Endothelial cell (in vitro differentiated cells): ENCODE measurements around the gene EZR. TPM values are rescaled to one million over a fixed set of nuclear protein-coding genes. Genes with fewer than 3 reads are reported as not detected.
A peak's percentile ranks its signal among the peaks of the same experiment; 100 is the strongest.

Experiments
- DNase-seq: peaks from one replicate; pipeline ENCODE4 v3.0.0; 2021; ENCODE audit warnings: low spot score
- H3K27ac Mint-ChIP-seq: one replicate; pipeline ENCODE4 v1.8.0; 2021; ENCODE audit warnings: mixed read lengths, inconsistent platforms; ENCODE audit not compliant: unreplicated experiment
- H3K27me3 Mint-ChIP-seq: one replicate; pipeline ENCODE4 v1.8.0; 2021; ENCODE audit warnings: mild to moderate bottlenecking, moderate library complexity, mixed read lengths, inconsistent platforms; ENCODE audit not compliant: unreplicated experiment
- H3K36me3 Mint-ChIP-seq: one replicate; pipeline ENCODE4 v1.8.0; 2021; ENCODE audit warnings: mild to moderate bottlenecking, low read depth, mixed read lengths, inconsistent platforms; ENCODE audit not compliant: unreplicated experiment
- H3K4me1 Mint-ChIP-seq: one replicate; pipeline ENCODE4 v1.8.0; 2021; ENCODE audit warnings: mild to moderate bottlenecking, mixed read lengths, inconsistent platforms; ENCODE audit not compliant: unreplicated experiment
- H3K4me3 Mint-ChIP-seq: one replicate; pipeline ENCODE4 v1.8.0; 2021; ENCODE audit warnings: mild to moderate bottlenecking, mixed read lengths, inconsistent platforms; ENCODE audit not compliant: unreplicated experiment
- H3K9me3 Mint-ChIP-seq: one replicate; pipeline ENCODE4 v1.8.0; 2021; ENCODE audit warnings: mixed read lengths, inconsistent platforms; ENCODE audit not compliant: unreplicated experiment
- total RNA-seq: library from RNA; stranded (reverse); fragmentation: NEBNext Ultra II Directional; extraction: Animal tissue kit (Norgen Biotek cat#: 25700); gene quantifications from one replicate; pipeline ENCODE4 v1.2.1, GENCODE V29; 2021; ENCODE audit not compliant: unreplicated experiment
- TF ChIP-seq, protein P1 (sequence below): fragments of 200-600 bp; sonication (generic); IDR thresholded peaks from one replicate; pipeline ENCODE4 v1.5.0; 2021; ENCODE audit warnings: antibody characterized with exemption; ENCODE audit not compliant: unreplicated experiment

Gene EZR
- total RNA-seq, 1 donor from 2014 or later: 125 TPM

DNA sequence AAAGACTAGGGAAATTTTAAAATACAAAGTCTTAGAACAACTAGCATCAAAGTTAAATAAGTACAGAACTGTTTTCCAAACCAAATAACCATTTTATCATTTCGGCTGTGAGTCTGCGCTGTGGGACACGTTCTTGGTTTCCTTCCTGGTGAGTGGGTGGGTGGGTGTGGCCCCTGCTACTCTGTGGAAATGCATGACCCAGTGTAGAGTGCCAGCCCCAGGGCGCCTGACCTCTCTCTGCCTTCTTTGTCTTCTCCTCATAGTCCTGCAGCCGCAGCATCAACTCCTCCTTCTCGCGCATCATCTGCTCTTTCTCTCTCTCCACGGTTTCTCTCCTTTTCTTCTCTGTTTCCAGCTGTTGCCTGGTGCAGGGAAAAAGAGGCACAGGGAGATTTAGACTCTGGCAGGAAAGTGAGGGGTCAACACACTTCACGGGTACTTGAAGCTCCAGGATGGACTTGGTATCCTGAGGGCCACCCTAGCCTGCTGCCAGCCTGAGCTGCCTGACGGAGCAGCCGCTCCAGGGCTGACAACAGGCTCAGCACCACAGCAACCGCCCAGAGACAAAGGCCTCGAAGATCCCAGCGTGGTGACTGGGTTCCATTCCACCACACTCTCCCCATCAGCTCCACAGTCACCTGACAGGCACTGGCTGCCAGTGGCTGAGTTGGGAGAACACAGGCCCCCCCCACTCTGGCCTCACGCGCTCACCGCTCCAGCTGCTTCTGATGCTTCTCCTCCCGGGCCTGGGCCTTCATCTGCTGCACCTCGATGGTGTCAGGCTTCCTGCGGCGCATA, 48.4 kb downstream of the EZR start:
- peaks cover 12% of the 10 kb centered on the region for H3K4me1 Mint-ChIP-seq
- no peak for DNase-seq
- TF ChIP-seq, protein P1, sequence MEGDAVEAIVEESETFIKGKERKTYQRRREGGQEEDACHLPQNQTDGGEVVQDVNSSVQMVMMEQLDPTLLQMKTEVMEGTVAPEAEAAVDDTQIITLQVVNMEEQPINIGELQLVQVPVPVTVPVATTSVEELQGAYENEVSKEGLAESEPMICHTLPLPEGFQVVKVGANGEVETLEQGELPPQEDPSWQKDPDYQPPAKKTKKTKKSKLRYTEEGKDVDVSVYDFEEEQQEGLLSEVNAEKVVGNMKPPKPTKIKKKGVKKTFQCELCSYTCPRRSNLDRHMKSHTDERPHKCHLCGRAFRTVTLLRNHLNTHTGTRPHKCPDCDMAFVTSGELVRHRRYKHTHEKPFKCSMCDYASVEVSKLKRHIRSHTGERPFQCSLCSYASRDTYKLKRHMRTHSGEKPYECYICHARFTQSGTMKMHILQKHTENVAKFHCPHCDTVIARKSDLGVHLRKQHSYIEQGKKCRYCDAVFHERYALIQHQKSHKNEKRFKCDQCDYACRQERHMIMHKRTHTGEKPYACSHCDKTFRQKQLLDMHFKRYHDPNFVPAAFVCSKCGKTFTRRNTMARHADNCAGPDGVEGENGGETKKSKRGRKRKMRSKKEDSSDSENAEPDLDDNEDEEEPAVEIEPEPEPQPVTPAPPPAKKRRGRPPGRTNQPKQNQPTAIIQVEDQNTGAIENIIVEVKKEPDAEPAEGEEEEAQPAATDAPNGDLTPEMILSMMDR: no peak
- H3K27me3 Mint-ChIP-seq: peaks cover 9% of the 10 kb centered on the region
- peak overlapping the region; percentile 56 for H3K4me3 Mint-ChIP-seq
- no peaks in the 10 kb centered on the region for H3K9me3 Mint-ChIP-seq
- peaks cover 70% of the 10 kb centered on the region for H3K36me3 Mint-ChIP-seq
- peak overlapping the region; percentile 61 for H3K27ac Mint-ChIP-seq

DNA sequence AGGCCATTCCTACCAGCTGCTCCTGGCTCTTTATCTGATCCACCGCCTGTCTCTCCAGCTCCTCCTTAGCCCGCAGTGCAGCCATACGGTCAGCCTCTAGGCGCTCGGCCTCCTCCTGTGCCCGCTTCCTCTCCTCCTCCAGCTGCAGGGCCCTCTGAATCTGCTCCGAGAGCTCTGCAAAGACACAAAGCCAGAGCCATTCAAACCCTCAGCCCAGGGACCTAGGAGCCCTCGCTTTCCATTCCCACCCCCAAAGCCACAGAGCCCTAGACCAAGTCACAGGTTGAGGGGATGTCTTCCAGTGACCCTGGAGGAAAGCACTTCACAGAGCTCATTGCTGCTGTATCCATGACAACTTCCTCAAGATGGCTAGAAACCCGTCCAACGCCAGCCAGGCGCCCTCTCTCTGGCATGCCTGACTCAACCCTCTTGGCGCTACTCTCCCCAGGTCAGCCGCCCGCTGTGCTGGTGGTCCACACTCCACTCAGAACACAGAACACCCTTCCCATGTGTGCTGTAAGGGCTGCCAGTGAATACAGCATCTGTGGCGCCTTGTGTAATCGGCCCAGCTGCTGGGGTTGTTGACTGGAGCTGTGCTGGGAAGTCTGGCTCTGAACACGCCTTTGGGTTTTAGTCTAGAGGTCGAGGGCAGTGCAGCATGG, 49.3 kb downstream of the EZR start:
- H3K9me3 Mint-ChIP-seq: no peaks in the 10 kb centered on the region
- TF ChIP-seq, protein P1: no peak
- H3K27ac Mint-ChIP-seq: peak overlapping the region; percentile 57
- H3K4me3 Mint-ChIP-seq: peak overlapping the region; percentile 84
- peaks cover 9% of the 10 kb centered on the region for H3K27me3 Mint-ChIP-seq
- H3K4me1 Mint-ChIP-seq: peaks cover 12% of the 10 kb centered on the region
- no peak for DNase-seq
- H3K36me3 Mint-ChIP-seq: peaks cover 72% of the 10 kb centered on the region

DNA sequence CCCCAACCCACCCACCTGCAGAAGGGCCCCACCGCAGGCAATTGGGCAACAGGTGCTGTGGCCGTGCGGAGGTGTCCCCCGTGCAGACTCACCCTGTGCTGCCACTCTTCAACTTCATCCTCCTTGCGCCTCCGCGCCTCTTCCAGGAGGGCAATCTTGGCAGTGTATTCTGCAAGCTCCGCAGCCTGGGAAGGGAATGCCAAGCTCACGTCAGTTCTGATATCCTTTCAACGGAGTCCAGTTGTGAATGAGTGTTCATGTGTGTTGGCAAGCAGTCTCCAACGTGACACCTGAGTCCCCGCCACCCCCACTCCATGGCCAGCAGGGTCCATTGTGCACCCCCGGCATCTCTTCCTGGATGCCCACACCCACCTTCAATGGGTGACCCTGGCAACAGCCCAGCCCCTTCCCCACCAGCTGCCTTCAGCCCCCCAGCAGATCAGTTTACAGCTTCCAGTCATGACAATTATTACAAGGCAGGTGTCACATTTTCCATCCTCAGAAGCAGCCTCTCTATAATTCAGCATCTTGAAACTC, 49.9 kb downstream of the EZR start:
- peak overlapping the region; percentile 52 for H3K27ac Mint-ChIP-seq

DNA sequence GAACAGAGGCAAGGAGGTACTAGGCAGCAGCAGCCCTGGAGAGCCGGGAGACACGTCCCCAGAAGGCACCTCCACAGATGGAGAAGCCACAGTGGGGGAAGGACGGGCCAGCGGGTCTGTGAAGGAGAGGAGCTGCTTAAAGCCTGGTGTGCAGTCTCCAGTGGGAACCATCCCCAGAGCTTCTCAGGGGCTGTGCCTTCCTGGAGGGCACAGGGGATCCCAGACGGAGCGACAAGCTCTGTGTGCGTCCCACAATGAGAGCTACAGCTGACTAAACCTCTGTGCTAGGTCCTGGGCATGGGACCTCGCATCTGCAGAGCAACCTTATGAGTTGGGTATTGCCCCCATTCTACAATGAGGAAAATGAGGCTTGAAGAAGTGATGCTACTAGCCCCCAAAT, 50.7 kb downstream of the EZR start:
- Mint-ChIP-seq H3K36me3 (peaks cover 66% of the 10 kb centered on the region), H3K4me3 (peak overlapping the region; percentile 13), H3K4me1 (peaks cover 5% of the 10 kb centered on the region), H3K27ac (no peak overlapping the region), H3K27me3 (peaks cover 12% of the 10 kb centered on the region), H3K9me3 (no peaks in the 10 kb centered on the region)
- no peak for DNase-seq
- TF ChIP-seq, protein P1: no peak

More for the DNA sequence above, 49.9 kb downstream of the EZR start:
- DNase-seq: no peak
- H3K27me3 Mint-ChIP-seq: peaks cover 9% of the 10 kb centered on the region
- H3K4me1 Mint-ChIP-seq: peaks cover 12% of the 10 kb centered on the region
- TF ChIP-seq, protein P1: no peak
- peaks cover 72% of the 10 kb centered on the region for H3K36me3 Mint-ChIP-seq
- H3K9me3 Mint-ChIP-seq: no peaks in the 10 kb centered on the region
- peak overlapping the region; percentile 84 for H3K4me3 Mint-ChIP-seq

DNA sequence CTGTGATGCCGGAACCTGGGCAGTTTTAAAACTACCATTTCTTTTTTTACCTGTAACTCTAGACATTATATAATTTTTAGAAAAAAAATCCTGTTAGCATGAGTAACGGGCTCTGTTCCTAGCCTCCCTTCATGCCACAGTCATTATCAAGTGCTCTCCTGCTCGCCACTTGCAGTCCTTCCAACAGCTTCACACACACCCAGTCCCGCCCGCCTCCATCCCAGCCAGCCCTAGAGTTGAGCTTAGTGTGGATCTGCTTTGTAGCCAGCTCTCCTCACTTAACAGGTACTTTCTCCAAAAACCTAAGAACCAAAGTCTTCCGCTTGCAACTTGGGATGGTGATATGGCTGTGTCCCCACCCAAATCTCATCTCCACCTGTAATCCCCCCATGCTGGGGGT, 51.5 kb downstream of the EZR start:
- H3K36me3 Mint-ChIP-seq: peaks cover 66% of the 10 kb centered on the region
- H3K27me3 Mint-ChIP-seq: peaks cover 12% of the 10 kb centered on the region
- TF ChIP-seq, protein P1: no peak
- H3K4me1 Mint-ChIP-seq: no peaks in the 10 kb centered on the region
- H3K9me3 Mint-ChIP-seq: no peaks in the 10 kb centered on the region
- peak overlapping the region; percentile 51 for H3K4me3 Mint-ChIP-seq
- no peak for DNase-seq
- H3K27ac Mint-ChIP-seq: peak overlapping the region; percentile 75
